SK-N-SH treated with all-trans-retinoic acid at 6 μM for 48 hours (cell line): Measurements from ENCODE around the gene ARID1B.
"Not testable (repeated sequence)": the region's sequence is repeated elsewhere in the genome, so short reads cannot be mapped to it uniquely, and the experiment has no call there.

Experiments
- ATAC-seq: fragments of 200-7000 bp; cut with Tn5 transposase; 3 replicates; pipeline ENCODE4 v1.9.1; 2020; ENCODE audit warnings: mild to moderate bottlenecking, moderate library complexity
- ARNTL ChIP-seq: fragments of 450-650 bp; formaldehyde crosslinking; IDR thresholded peaks from 2 replicates; pipeline ENCODE4 v1.5.0; 2020; ENCODE audit warnings: low read depth, mild to moderate bottlenecking, moderate library complexity, borderline replicate concordance
- BACH2 ChIP-seq: fragments of 250-450 bp; sonication (Bioruptor Pico); IDR thresholded peaks from 2 replicates; pipeline ENCODE4 v1.9.0; 2021; ENCODE audit warnings: mild to moderate bottlenecking, borderline replicate concordance
- CREB5 ChIP-seq: fragments of 250-450 bp; sonication (Bioruptor Pico); IDR thresholded peaks from 2 replicates; pipeline ENCODE4 v1.5.1; 2020; ENCODE audit warnings: low read depth, mild to moderate bottlenecking, moderate library complexity
- CSDC2 ChIP-seq: fragments of 250-450 bp; sonication (Bioruptor Pico); IDR thresholded peaks from 2 replicates; pipeline ENCODE4 v1.5.0; 2020; ENCODE audit warnings: mild to moderate bottlenecking, moderate library complexity
- CSRNP3 ChIP-seq: fragments of 250-450 bp; sonication (Bioruptor Pico); IDR thresholded peaks from 2 replicates; pipeline ENCODE4 v1.5.1; 2021; ENCODE audit warnings: mild to moderate bottlenecking, moderate library complexity
- ESRRG ChIP-seq: fragments of 250-450 bp; sonication (Bioruptor Pico); IDR thresholded peaks from 2 replicates; pipeline ENCODE4 v1.6.1; 2021; ENCODE audit warnings: mild to moderate bottlenecking
- GLIS3 ChIP-seq: fragments of 250-450 bp; sonication (Bioruptor Pico); IDR thresholded peaks from 2 replicates; pipeline ENCODE4 v1.5.0; 2020; ENCODE audit warnings: mild to moderate bottlenecking, moderate library complexity
- ISL1 ChIP-seq: fragments of 250-450 bp; sonication (Bioruptor Pico); IDR thresholded peaks from 2 replicates; pipeline ENCODE4 v2.1.2; 2022; ENCODE audit warnings: mild to moderate bottlenecking, moderate library complexity
- OSR1 ChIP-seq: fragments of 250-450 bp; sonication (Bioruptor Pico); IDR thresholded peaks from 2 replicates; pipeline ENCODE4 v1.8.0; 2022; ENCODE audit warnings: moderate library complexity, mild to moderate bottlenecking, inconsistent platforms
- PATZ1 ChIP-seq: fragments of 250-450 bp; sonication (Bioruptor Pico); IDR thresholded peaks from 2 replicates; pipeline ENCODE4 v1.8.0; 2020; ENCODE audit warnings: mild to moderate bottlenecking, moderate library complexity, borderline replicate concordance
- POU6F1 ChIP-seq: fragments of 250-450 bp; sonication (Bioruptor Pico); IDR thresholded peaks from 2 replicates; pipeline ENCODE4 v1.8.0; 2021; ENCODE audit warnings: low read depth, mild to moderate bottlenecking, moderate library complexity, borderline replicate concordance
- PPARA ChIP-seq: fragments of 250-450 bp; sonication (Bioruptor Pico); IDR thresholded peaks from 2 replicates; pipeline ENCODE4 v1.5.0; 2020; ENCODE audit warnings: mild to moderate bottlenecking, borderline replicate concordance
- RARB ChIP-seq: fragments of 250-450 bp; sonication (Bioruptor Pico); IDR thresholded peaks from 2 replicates; pipeline ENCODE4 v1.8.0; 2021; ENCODE audit warnings: mild to moderate bottlenecking, moderate library complexity
- SNAI2 ChIP-seq: fragments of 250-450 bp; sonication (Bioruptor Pico); IDR thresholded peaks from 2 replicates; pipeline ENCODE4 v1.5.0; 2020; ENCODE audit warnings: mild to moderate bottlenecking, moderate library complexity
- TCF4 ChIP-seq: fragments of 250-450 bp; sonication (Bioruptor Pico); IDR thresholded peaks from 2 replicates; pipeline ENCODE4 v1.8.0; 2021; ENCODE audit warnings: mild to moderate bottlenecking, moderate library complexity, borderline replicate concordance
- TOX ChIP-seq: fragments of 250-450 bp; sonication (Bioruptor Pico); IDR thresholded peaks from 2 replicates; pipeline ENCODE4 v1.8.0; 2021; ENCODE audit warnings: mild to moderate bottlenecking, moderate library complexity, borderline replicate concordance
- TSHZ2 ChIP-seq: fragments of 250-450 bp; sonication (Bioruptor Pico); IDR thresholded peaks from 2 replicates; pipeline ENCODE4 v1.5.0; 2020; ENCODE audit warnings: mild to moderate bottlenecking, moderate library complexity
- ZC3H10 ChIP-seq: fragments of 250-450 bp; sonication (Bioruptor Pico); IDR thresholded peaks from 2 replicates; pipeline ENCODE4 v1.5.1; 2021; ENCODE audit warnings: mild to moderate bottlenecking, moderate library complexity
- ZFP3 ChIP-seq: fragments of 250-450 bp; sonication (Bioruptor Pico); IDR thresholded peaks from 2 replicates; pipeline ENCODE4 v1.5.0; 2020; ENCODE audit warnings: mild to moderate bottlenecking, moderate library complexity
- ZFP30 ChIP-seq: fragments of 450-650 bp; formaldehyde crosslinking; IDR thresholded peaks from 2 replicates; pipeline ENCODE4 v1.5.0; 2022; ENCODE audit warnings: mild to moderate bottlenecking, moderate library complexity
- ZNF565 ChIP-seq: fragments of 450-650 bp; formaldehyde crosslinking; conservative IDR thresholded peaks from 2 replicates; pipeline ENCODE4 v1.5.0; 2020; ENCODE audit warnings: low read depth, mild to moderate bottlenecking, moderate library complexity
- ZNF70 ChIP-seq: fragments of 450-650 bp; formaldehyde crosslinking; IDR thresholded peaks from 2 replicates; pipeline ENCODE4 v1.5.0; 2020; ENCODE audit warnings: mild to moderate bottlenecking, moderate library complexity
- ZNF8 ChIP-seq: fragments of 450-650 bp; formaldehyde crosslinking; IDR thresholded peaks from 2 replicates; pipeline ENCODE4 v1.5.0; 2020; ENCODE audit warnings: mild to moderate bottlenecking, moderate library complexity

Gene ARID1B

GRCh38 chr6:156943166-156943565 lies 166.0 kb downstream of the ARID1B start:
- TF ChIP-seq OSR1 (no peak), CSRNP3 (CRISPR knock-in tag) (no peak), CSDC2 (CRISPR knock-in tag) (no peak), PATZ1 (no peak), ZNF8 (CRISPR knock-in tag) (no peak), ARNTL (CRISPR knock-in tag) (no peak), ZC3H10 (no peak)
- ATAC-seq, result no peak

GRCh38 chr6:156943816-156944215 lies 166.6 kb downstream of the ARID1B start:
- TF ChIP-seq BACH2 (CRISPR knock-in tag), result no peak
- TF ChIP-seq CSRNP3 (CRISPR knock-in tag), result no peak
- no peak for TF ChIP-seq ZFP3 (CRISPR knock-in tag)
- no peak for TF ChIP-seq ESRRG
- no peak for TF ChIP-seq OSR1
- TF ChIP-seq ZC3H10, result no peak
- TF ChIP-seq RARB (CRISPR knock-in tag), result no peak
- TF ChIP-seq ZNF565 (CRISPR knock-in tag), result no peak
- no peak for TF ChIP-seq POU6F1
- TF ChIP-seq TSHZ2 (CRISPR knock-in tag), result no peak
- no peak for TF ChIP-seq GLIS3 (CRISPR knock-in tag)
- TF ChIP-seq ZNF8 (CRISPR knock-in tag), result no peak
- no peak for TF ChIP-seq ZFP30 (CRISPR knock-in tag)
- no peak for TF ChIP-seq PPARA (CRISPR knock-in tag)
- no peak for TF ChIP-seq ISL1 (CRISPR knock-in tag)
- TF ChIP-seq SNAI2 (CRISPR knock-in tag), result no peak
- TF ChIP-seq TOX, result no peak
- no peak for TF ChIP-seq CSDC2 (CRISPR knock-in tag)
- TF ChIP-seq CREB5 (CRISPR knock-in tag), result no peak
- no peak for TF ChIP-seq ARNTL (CRISPR knock-in tag)
- TF ChIP-seq, all 23 proteins: peak for 0
- no peak for ATAC-seq

- no peak for ATAC-seq
These were observed 167.2 kb downstream of the ARID1B start for GRCh38 chr6:156944412-156944811.

GRCh38 chr6:156945789-156946172 lies 168.6 kb downstream of the ARID1B start:
- not testable (repeated sequence) for ATAC-seq

More at GRCh38 chr6:156944412-156944811, 167.2 kb downstream of the ARID1B start:
- TF ChIP-seq GLIS3 (CRISPR knock-in tag), result no peak
- no peak for TF ChIP-seq TOX
- TF ChIP-seq ZNF70, result no peak
- TF ChIP-seq ESRRG, result no peak
- TF ChIP-seq CSDC2 (CRISPR knock-in tag), result no peak
- no peak for TF ChIP-seq TCF4 (CRISPR knock-in tag)
- TF ChIP-seq ZFP3 (CRISPR knock-in tag), result no peak
- TF ChIP-seq CSRNP3 (CRISPR knock-in tag), result no peak
